Keratinocyte (primary cell): Measurements from ENCODE around the gene POLR2L. TPM values are rescaled to one million over a fixed set of nuclear protein-coding genes. Genes with fewer than 3 reads are reported as not detected.

Experiments
- DNase-seq: peaks from one replicate; pipeline ENCODE4 v3.0.0-alpha.2; 2011; ENCODE audit warnings: low read depth, missing footprints, low spot score
- FAIRE-seq: peaks from 2 replicates; lab custom pipeline; 2011; peaks lifted over from hg19 to GRCh38; lab: Jason Lieb, UNC
- H2AFZ ChIP-seq: 2 replicates; pipeline ENCODE4 v1.6.0; 2012; ENCODE audit warnings: low read length, control low read depth, inconsistent platforms; ENCODE audit not compliant: control insufficient read depth
- H3K27ac ChIP-seq: 2 replicates; pipeline ENCODE4 v1.5.1; 2011; ENCODE audit warnings: low read length; ENCODE audit not compliant: control insufficient read depth, insufficient read depth
- H3K27me3 ChIP-seq: 3 replicates; pipeline ENCODE4 v1.6.0; 2011; ENCODE audit warnings: low read length; ENCODE audit not compliant: control insufficient read depth, insufficient read depth; ENCODE audit errors: extremely low read depth
- H3K36me3 ChIP-seq, 2 experiments: 2 replicates in 1 of 2; 3 replicates in 1 of 2; pipeline ENCODE4 v1.5.1; 2011; ENCODE audit warnings: low read length in 2 of 2, mild to moderate bottlenecking in 1 of 2; ENCODE audit not compliant: control insufficient read depth in 2 of 2, insufficient read depth in 2 of 2; ENCODE audit errors: extremely low read depth in 1 of 2
- H3K4me1 ChIP-seq: 3 replicates; pipeline ENCODE4 v1.5.1; 2011; ENCODE audit warnings: low read length; ENCODE audit not compliant: control insufficient read depth, insufficient read depth; ENCODE audit errors: extremely low read depth
- H3K4me2 ChIP-seq: 3 replicates; pipeline ENCODE4 v1.6.0; 2011; ENCODE audit warnings: low read depth, low read length; ENCODE audit not compliant: control insufficient read depth, insufficient read depth; ENCODE audit errors: extremely low read depth
- H3K4me3 ChIP-seq, 3 experiments: fragments of 200-600 bp in 1 of 3; sonication (generic) in 1 of 3; 2 replicates in 2 of 3; 3 replicates in 1 of 3; pipeline ENCODE4 v1.5.1; 2011 to 2016; ENCODE audit warnings: low read length in 3 of 3, mild to moderate bottlenecking in 3 of 3, control low read depth in 2 of 3, inconsistent platforms in 1 of 3, low read depth in 1 of 3, mixed read lengths in 1 of 3, mixed run types in 1 of 3, moderate library complexity in 1 of 3; ENCODE audit not compliant: control insufficient read depth in 2 of 3, insufficient read depth in 2 of 3; ENCODE audit errors: extremely low read depth in 1 of 3
- H3K79me2 ChIP-seq: 2 replicates; pipeline ENCODE4 v1.6.0; 2012; ENCODE audit warnings: low read length; ENCODE audit not compliant: control insufficient read depth, insufficient read depth
- H3K9ac ChIP-seq: 3 replicates; pipeline ENCODE4 v1.6.0; 2011; ENCODE audit warnings: low read length; ENCODE audit not compliant: control insufficient read depth, insufficient read depth; ENCODE audit errors: extremely low read depth
- H3K9me1 ChIP-seq: 3 replicates; pipeline ENCODE4 v1.6.0; 2011; ENCODE audit warnings: low read length; ENCODE audit not compliant: control insufficient read depth, insufficient read depth; ENCODE audit errors: extremely low read depth
- H3K9me3 ChIP-seq: 2 replicates; pipeline ENCODE4 v1.5.1; 2012; ENCODE audit warnings: low read depth, low read length; ENCODE audit not compliant: control insufficient read depth
- H4K20me1 ChIP-seq: 3 replicates; pipeline ENCODE4 v1.6.0; 2011; ENCODE audit warnings: low read length; ENCODE audit not compliant: control insufficient read depth, insufficient read depth; ENCODE audit errors: extremely low read depth
- CTCF ChIP-seq, 3 experiments: IDR thresholded peaks in 1 of 3; conservative IDR thresholded peaks in 1 of 3; optimal IDR thresholded peaks in 1 of 3; 2 replicates in 2 of 3; 3 replicates in 1 of 3; pipeline versions ENCODE3 to v1.5.1; 2011; ENCODE audit warnings: low read length in 3 of 3, mild to moderate bottlenecking in 3 of 3, moderate library complexity in 2 of 3, control low read depth in 1 of 3, inconsistent platforms in 1 of 3; ENCODE audit not compliant: insufficient read depth in 2 of 3; ENCODE audit errors: extremely low read depth in 1 of 3
- EZH2 ChIP-seq: IDR thresholded peaks from one replicate; pipeline ENCODE4 v1.6.1; 2012; ENCODE audit warnings: inconsistent platforms, mild to moderate bottlenecking, low read length, moderate library complexity
- dilution Hi-C: fragments of 300-500 bp; cut with MboI; formaldehyde crosslinking; loops from one replicate; pipeline ENCODE4 v1.7.0; 2020; ENCODE audit warnings: low sequenced_read_pairs; ENCODE audit not compliant: extremely low pct_ligation_motif_present
- polyA plus RNA-seq, 5 experiments: library from polyadenylated mRNA; depleted of rRNA in 3 of 5; stranded (reverse) in 3 of 5; stranded (forward) in 1 of 5; unstranded in 1 of 5; fragments of >200 nt; gene quantifications; 1 replicate in 1 of 5; 2 replicates in 3 of 5; 3 replicates in 1 of 5; pipeline versions ENCODE4 v1.2.1 to v1.2.3, GENCODE V29; 2011 to 2012; ENCODE audit warnings: missing spikeins in 2 of 5, low read depth in 1 of 5, low replicate concordance in 1 of 5

Gene POLR2L
- polyA plus RNA-seq, 1 donor (not counting 4 experiments of a cell fraction or from before 2014, with no cell fraction given) = 145 TPM

GRCh38 chr11:860234-861104 lies 18.1 kb upstream of the POLR2L start:
- Histone ChIP-seq H3K79me2 (no peaks in the 10 kb centered on the region), H3K27ac (no peak overlapping the region), H3K36me3 (peaks cover 8 to 9% of the 10 kb centered on the region in 2 experiments), H3K4me2 (no peak overlapping the region), H3K9me3 (no peaks in the 10 kb centered on the region), H3K9ac (no peak overlapping the region), H2AFZ (no peak overlapping the region), H3K27me3 (no peaks in the 10 kb centered on the region), H3K4me1 (peaks cover 4% of the 10 kb centered on the region), H4K20me1 (peaks cover 9% of the 10 kb centered on the region), H3K4me3 (no peak overlapping the region), H3K9me1 (no peaks in the 10 kb centered on the region)
- dilution Hi-C loops = no loop called here
- FAIRE-seq (no peak), DNase-seq (no peak)
- TF ChIP-seq CTCF (optimal IDR thresholded peaks at IDR 0.05 in 1 of 3, IDR thresholded peaks at IDR 0.05 in 1 of 3, conservative IDR thresholded peaks at IDR 0.05 in 1 of 3; ENCODE audit: extremely low read depth in 1 of 3, insufficient read depth in 2 of 3, low read length in 3 of 3) (no peak), EZH2 (no peak)

GRCh38 chr11:859394-860131 lies 17.2 kb upstream of the POLR2L start:
- FAIRE-seq = no peak
- Histone ChIP-seq H3K9me1 (no peaks in the 10 kb centered on the region), H3K9ac (no peak overlapping the region), H2AFZ (no peak overlapping the region), H4K20me1 (peaks cover 9% of the 10 kb centered on the region), H3K27ac (no peak overlapping the region), H3K36me3 (peaks cover 8% of the 10 kb centered on the region in 2 experiments), H3K4me3 (no peak overlapping the region), H3K27me3 (no peaks in the 10 kb centered on the region), H3K4me2 (no peak overlapping the region), H3K9me3 (no peaks in the 10 kb centered on the region), H3K4me1 (peaks cover 4% of the 10 kb centered on the region), H3K79me2 (no peaks in the 10 kb centered on the region)
- DNase-seq = no peak
- dilution Hi-C loops = no loop called here
- no peak for TF ChIP-seq EZH2
- no peak for TF ChIP-seq CTCF (optimal IDR thresholded peaks at IDR 0.05 in 1 of 3, IDR thresholded peaks at IDR 0.05 in 1 of 3, conservative IDR thresholded peaks at IDR 0.05 in 1 of 3; ENCODE audit: extremely low read depth in 1 of 3, insufficient read depth in 2 of 3, low read length in 3 of 3)
